NCI-H128 (cell line): ENCODE data around the gene UBE2G1.

Experiments
- DNase-seq: peaks from one replicate; lab custom pipeline; 2025; ENCODE audit not compliant: unreplicated experiment; lab: John Stamatoyannopoulos, UW

Gene UBE2G1

GRCh38 chr17:4250887-4251286 is 115.6 kb downstream of the UBE2G1 start:
- DNase-seq, result no peak

GRCh38 chr17:4249452-4250029 is 116.9 kb downstream of the UBE2G1 start:
- DNase-seq, result no peak

- DNase-seq, result no peak
These were observed 117.8 kb downstream of the UBE2G1 start for GRCh38 chr17:4248504-4249277.

GRCh38 chr17:4247971-4248388 is 118.5 kb downstream of the UBE2G1 start:
- DNase-seq, result no peak

DNA sequence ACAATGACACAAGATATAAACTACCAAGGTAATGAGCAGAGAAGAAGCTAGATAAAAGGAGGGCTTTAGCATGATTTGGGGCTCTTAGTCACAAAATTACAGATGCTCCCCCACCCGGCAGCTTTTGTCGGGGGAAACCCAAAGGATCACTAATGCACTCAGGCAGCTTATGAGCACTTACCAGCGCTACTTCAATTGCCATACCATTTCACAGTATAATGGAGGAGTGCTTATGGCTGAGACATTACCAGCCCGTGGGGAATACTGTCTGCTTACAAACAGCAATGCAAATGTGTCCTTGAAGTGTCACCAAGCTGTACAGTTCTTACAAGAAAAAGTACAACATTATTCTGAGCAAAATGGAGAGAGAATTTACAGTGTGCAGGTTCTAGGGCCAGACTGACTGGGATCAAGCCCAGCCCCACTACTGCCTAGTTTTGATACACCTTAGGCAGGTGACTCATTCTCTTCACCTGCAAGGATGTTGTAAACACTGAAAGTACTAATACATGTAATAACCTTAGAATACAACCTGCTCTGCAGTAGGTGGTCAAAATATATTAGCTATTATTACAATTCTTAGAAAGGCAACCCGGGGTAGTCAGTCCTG is 119.0 kb downstream of the UBE2G1 start:
- DNase-seq, result peak; percentile 74

GRCh38 chr17:4246674-4247073 is 119.8 kb downstream of the UBE2G1 start:
- no peak for DNase-seq

- DNase-seq, result no peak
These were observed 124.9 kb downstream of the UBE2G1 start for GRCh38 chr17:4241535-4241934.

- no peak for DNase-seq
These were observed 130.0 kb downstream of the UBE2G1 start for GRCh38 chr17:4236456-4236855.

GRCh38 chr17:4235372-4236279 is 130.8 kb downstream of the UBE2G1 start:
- DNase-seq, result no peak

DNA sequence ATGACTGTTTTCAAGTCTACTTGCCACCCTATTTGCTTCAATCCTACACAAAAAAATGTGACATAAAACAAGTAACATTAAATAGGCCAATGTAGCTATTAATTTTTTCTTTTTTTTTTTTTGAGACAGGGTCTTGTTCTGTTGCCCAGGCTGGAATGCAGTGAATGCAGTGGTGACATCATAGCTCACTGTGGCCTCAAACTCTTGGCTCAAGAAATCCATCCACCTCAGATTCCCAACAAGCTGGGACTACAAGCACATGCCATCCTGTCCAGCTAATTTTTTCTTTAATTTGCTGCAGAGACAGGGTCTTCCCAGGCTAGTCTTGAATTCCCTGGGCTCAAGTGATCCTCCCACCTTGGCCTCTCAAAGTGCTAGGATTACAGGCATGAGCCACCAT is 132.1 kb downstream of the UBE2G1 start:
- DNase-seq, result no peak

GRCh38 chr17:4233668-4234258 is 132.7 kb downstream of the UBE2G1 start:
- no peak for DNase-seq

DNA sequence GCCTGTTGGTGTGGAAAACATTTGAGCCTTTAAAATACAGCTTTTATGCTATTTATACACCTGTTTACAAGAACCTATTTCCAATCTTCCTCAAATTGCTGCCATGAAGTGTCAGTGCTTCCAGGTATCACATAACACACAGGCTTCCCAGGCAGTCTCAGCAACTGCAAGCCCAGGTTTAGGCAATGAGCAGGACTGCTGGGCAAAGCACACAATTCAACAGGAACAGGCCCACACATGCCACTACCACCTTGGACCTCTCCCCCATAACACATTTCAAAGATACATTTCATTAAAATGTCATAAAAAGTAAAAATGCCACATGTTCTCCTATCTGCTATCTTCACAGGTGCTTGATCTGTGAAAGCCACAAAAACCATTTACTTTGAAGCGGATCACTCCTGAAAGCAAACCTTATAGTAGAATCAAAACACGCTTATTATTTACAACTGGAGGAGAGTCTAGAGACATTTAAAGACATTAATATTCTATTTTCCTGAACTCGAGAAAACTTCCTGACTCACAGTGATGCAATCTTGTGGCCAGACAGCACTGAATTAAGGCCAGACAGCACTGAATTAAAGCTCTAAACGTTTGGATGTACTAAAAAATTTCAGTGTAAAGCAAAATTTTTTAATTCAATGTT is 134.2 kb downstream of the UBE2G1 start:
- DNase-seq, result peak; percentile 6

- DNase-seq, result no peak
These were observed 136.6 kb downstream of the UBE2G1 start for GRCh38 chr17:4229627-4230541.

GRCh38 chr17:4221899-4222659 is 144.4 kb downstream of the UBE2G1 start:
- no peak for DNase-seq

DNA sequence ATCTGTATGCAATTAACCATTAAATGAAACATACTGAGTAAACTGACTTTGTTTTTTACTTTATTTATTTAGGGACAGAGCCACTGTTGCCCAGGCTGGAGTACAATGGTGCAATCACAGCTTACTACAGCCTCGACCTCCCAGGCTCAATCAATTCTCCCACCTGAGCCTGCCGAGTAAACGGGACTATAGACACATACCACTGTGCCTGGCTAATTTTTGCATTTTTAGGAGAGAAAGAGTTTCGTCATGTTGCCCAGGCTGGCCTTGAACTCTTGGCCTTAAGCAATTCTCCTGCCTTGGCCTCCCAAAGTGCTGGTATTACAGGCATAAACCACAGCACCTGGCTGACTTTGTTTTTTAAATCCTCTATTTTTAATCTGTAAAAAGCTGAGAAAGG is 145.3 kb downstream of the UBE2G1 start:
- no peak for DNase-seq

GRCh38 chr17:4220655-4221054 is 145.8 kb downstream of the UBE2G1 start:
- DNase-seq, result no peak
